SW 1271 (cell line): ENCODE measurements around the gene IGSF1.

Experiments
- DNase-seq, 2 experiments: peaks; one replicate each; lab custom pipeline; 2025; lab: John Stamatoyannopoulos, UW

The IGSF1 gene

DNA sequence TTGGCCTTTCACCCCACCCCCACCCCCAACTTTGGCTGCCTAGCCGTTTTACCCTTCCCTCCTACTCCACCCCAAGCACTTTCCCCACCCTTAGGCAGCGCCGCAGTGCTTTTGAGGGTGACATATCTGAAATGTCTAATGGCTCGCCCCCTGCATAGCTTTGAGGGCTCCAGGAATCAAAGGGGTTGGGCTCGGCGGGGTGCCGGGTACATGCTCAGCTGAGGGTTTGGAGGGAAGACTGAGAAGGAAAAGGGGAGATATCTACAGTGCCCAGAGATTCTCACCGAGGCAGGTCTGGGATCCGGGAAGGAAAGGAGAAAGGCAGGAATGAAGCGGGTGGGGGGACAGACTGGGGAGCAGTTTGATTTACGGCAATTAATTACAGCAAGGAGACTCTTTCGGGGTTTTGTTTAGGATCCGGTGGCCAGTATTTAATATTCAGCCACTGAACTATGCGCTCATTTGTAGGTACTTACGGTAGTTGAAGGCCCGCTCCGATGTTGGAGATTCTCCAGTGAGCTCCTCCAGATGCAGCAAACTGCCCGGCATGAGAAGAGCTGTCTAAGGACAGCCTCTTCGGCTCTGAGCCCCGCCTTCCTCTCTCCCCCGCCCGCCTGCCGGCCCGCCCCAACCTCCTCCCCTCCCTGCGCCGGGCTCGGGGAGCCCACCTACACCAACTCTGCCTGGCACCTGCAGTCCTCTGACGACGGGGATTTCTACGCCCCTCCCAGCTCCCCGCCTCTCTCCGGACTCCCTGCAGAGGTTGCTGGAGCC lies at the start of gene IGSF1:
Gene IGSF1, minus strand, starts transcription at position 569 of the 774 bp plus-strand sequence. CDS start 2,632 bp downstream, outside the sequence.
- no peak for DNase-seq

DNA sequence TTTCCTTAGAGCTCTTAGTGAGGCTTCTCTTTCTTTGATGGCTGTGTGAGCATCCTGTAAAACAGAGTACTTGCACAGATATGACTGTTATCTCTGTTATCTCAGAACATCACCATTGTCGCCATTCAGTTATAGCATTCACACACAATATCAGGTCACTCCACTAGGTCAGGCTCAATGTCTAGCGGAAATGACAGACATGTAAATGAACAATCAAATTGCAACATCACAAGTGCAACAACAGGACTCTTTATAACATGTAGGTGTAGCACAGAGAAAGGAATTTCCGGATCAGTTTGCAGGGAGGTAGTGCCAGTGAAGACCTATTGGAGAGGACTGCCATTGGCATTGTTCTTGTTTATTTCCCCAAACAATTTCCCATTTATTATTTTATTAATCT lies 43.2 kb upstream of the IGSF1 start:
- no peak for DNase-seq

GRCh38 chrX:131331152-131331551 lies 42.0 kb upstream of the IGSF1 start:
- no peak for DNase-seq

GRCh38 chrX:131330735-131331134 lies 41.6 kb upstream of the IGSF1 start:
- DNase-seq, result no peak

GRCh38 chrX:131322651-131323050 lies 33.5 kb upstream of the IGSF1 start:
- no peak for DNase-seq

GRCh38 chrX:131317326-131317725 lies 28.2 kb upstream of the IGSF1 start:
- no peak for DNase-seq

GRCh38 chrX:131316260-131316659 lies 27.2 kb upstream of the IGSF1 start:
- no peak for DNase-seq

DNA sequence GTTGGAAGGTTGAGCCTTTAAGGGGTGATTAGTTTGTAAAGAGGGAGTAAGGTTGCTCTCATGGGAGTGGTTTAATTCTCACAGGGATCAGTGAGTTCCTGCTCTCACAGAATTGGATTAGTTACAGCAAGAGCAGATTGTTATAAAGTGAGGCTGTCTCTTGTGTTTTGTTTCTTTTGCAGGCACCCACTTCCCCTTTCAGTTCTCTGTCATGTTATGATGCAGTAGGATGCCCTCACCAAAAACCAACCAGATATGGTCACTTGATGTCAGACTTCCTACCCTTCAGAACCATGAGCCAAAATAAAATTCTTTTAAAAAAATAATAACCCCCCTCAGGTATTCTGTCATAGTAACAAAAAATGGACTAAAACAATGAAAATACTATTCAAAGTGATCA lies 19.9 kb upstream of the IGSF1 start:
- no peak for DNase-seq

DNA sequence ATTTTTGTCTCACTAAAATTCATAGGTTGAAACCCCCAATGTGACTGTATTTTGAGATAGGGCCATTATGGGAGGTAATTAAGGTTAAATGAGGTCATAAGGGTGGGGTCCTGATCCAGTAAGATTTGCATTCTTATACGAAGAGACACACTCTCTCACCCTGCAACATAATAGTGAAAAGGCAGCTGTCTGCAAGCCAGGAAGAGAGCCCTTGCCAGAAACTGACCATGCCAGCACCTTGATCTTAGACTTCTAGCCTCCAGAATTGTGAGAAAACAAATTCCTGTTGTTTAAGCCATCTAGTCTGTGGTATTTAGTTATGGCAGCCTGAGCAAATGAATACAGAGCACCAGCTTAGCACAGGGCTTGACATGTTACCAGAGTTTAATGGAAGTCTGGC lies 17.5 kb upstream of the IGSF1 start:
- no peak for DNase-seq

GRCh38 chrX:131305926-131306325 lies 16.8 kb upstream of the IGSF1 start:
- no peak for DNase-seq

GRCh38 chrX:131302701-131303100 lies 13.6 kb upstream of the IGSF1 start:
- no peak for DNase-seq

DNA sequence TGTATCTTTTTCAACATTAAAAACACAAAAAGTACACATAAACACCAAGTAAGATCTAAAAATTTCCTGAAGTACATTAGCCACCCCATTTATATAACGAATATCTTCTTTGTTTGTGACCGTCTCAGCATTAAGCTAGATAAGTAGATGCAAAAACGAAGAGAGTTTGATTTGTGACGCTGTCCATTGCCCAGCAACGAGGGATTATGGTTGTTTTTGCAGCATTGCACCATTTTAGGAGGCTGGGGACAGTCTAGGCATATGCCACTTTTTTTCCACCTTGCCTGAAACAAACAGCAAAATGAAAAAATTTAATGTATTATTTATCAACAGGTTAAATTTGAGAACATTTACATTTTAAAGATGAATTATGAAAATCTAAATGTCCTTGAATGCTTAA lies 12.0 kb upstream of the IGSF1 start:
- no peak for DNase-seq

GRCh38 chrX:131298846-131299245 lies 9.7 kb upstream of the IGSF1 start:
- no peak for DNase-seq

DNA sequence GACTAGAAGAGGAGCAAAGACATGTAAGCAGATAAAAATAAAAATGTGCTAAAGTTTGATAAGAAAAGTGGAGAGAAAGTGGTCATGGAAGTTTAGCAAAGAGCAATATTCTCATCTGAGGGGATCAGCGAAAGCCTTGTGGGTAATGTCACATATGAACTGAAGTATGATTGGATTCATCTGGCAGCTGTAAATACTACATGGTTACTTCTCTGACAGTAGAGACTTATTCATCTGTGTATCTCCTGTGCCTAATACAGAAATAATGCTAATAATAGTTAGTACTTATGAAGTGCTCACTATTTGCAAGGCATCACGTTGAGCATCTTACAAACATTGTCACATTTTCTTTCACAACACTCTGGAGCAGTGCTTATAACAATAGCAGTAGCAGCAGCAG lies 8.9 kb upstream of the IGSF1 start:
- DNase-seq, result no peak

DNA sequence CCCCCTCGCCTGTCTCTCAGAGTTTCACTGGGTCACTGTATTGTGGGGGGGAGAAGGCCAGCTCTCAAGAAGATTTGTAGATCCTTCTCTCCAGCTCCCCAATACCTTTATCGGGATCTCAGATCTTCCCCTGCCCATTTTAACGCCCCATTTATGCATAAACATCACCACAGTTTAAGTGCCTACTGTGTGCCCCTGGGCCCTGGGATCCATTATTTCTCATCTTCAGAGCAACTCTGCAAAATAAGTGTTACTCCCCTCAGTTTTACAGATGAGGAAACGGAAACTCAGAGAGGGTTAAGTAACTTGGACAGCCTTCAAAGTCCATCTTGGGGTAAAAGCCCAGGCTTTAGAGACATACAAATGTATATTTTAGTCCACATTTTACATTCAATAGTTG lies 421 bp upstream of the IGSF1 start:
- DNase-seq, result no peak

- no peak for DNase-seq
These were observed 918 bp downstream of the IGSF1 start for GRCh38 chrX:131288188-131288587.

GRCh38 chrX:131287560-131288179 lies 1.4 kb downstream of the IGSF1 start:
- DNase-seq, result no peak

DNA sequence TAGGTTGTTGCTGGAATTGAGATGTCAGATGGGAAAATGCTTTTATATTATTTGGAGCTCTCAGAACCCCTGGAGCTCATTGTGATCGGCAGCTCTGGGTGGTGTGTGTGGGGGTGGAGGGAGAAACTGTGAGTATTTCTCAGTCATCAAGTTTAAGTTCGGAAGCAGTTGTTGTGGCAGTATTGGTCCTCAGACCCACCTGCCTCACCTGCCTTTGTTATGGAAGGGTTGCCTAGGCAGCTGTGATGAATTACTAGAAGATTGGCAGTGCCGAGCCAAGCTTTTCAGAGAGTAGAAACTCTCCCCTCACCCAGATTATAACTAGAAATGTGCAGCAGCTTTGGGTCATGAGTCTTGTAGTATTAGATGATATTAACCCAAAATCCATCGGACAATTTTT lies 9.5 kb downstream of the IGSF1 start:
- no peak for DNase-seq

GRCh38 chrX:131279197-131279596 lies 9.9 kb downstream of the IGSF1 start:
- no peak for DNase-seq

- DNase-seq, result no peak
These were observed 11.5 kb downstream of the IGSF1 start for GRCh38 chrX:131277543-131278136.

DNA sequence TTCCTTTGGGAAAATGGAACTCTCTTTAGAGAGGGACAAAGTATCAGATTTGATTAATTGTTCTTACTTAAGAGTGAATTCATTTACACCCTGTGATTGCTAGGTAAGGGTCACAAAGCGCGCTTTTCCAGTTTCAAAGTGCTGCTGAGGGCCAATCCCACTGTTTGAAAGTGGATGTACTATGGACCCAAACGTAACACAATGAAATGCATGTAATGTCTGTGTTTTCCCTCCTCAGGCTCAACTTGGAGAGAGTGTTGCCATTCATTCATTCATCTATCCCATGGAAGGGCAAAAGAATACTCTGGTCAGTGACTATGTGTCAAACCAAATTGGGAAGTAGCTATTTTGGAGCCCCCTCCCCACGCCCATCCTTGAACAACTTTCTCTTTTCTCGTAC lies 16.1 kb downstream of the IGSF1 start:
- DNase-seq, result no peak

- DNase-seq, result no peak
These were observed 17.3 kb downstream of the IGSF1 start for GRCh38 chrX:131271826-131272225.

DNA sequence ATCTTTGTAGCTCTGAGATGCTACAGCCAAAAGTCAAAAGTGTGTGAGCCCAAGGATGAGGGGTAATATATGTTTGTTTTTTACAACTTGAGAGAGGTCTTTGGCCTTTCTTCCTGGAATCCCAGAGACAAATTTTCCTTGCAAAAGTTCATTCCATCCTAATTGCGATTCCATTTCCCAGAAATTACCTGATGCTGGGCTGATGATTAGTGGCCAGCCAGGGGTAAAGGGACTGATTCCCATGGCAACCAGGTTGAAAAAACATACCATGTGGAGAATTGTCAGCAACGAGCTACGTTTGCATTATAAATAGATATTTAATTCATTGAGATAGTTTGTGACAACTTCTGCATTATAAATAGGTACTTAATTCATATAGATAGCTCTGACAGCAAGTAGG lies 17.8 kb downstream of the IGSF1 start:
- DNase-seq, result no peak
